ENCODE measurements around the gene ACKR3. TPM values are rescaled to one million over a fixed set of nuclear protein-coding genes. Genes with fewer than 3 reads are reported as not detected.

The ACKR3 gene
- total and polyA plus RNA-seq, 3 donors from 2014 or later, result 22.8 to 52.8 (median 35.5) TPM

DNA sequence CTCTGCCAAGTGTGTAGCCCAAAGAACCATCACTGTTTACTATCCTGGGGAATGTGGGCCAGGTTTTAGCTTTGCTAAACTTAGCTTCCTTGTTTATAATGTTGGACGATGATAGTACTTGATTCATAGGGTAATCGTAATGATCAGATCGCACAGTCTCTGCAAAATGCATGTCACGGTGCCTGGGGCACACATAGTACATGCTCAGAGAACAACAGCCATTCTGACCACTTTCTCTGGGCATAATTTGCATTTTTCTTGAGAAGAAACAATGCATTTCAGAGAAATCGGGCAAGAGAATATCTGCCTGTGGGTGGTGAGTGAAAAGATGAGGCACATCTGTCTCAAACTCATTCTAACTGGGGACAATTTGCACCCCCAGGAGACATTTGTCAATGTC is 16.3 kb downstream of the ACKR3 start:
- no peaks in the 10 kb centered on the region for H3K9me3 ChIP-seq
- H3K4me1 ChIP-seq, result no peaks in the 10 kb centered on the region
- H3K27ac ChIP-seq, result no peak overlapping the region
- H3K36me3 ChIP-seq (ENCODE audit: low read depth, missing control alignments), result no peaks in the 10 kb centered on the region
- TF ChIP-seq CTCF (IDR thresholded peaks at IDR 0.05) (no peak), POLR2A (IDR thresholded peaks at IDR 0.05) (no peak)
- no peak for DNase-seq
- H3K27me3 ChIP-seq, result no peaks in the 10 kb centered on the region
- 95 to 98% methylated on average over 5 of the region's 5 CpGs for WGBS, 2 donors
- no peak overlapping the region for H3K4me3 ChIP-seq
- intact Hi-C loops (cut with DNase I; ENCODE audit: low total_unique reads), result no loop called here

GRCh38 chr2:236587861-236588815 is 18.5 kb downstream of the ACKR3 start:
- no peak for TF ChIP-seq POLR2A (IDR thresholded peaks at IDR 0.05)
- no peak for TF ChIP-seq CTCF (IDR thresholded peaks at IDR 0.05)
- intact Hi-C loops (cut with DNase I; ENCODE audit: low total_unique reads), result no loop called here
- no peaks in the 10 kb centered on the region for H3K4me1 ChIP-seq
- H3K4me3 ChIP-seq, result no peak overlapping the region
- H3K27me3 ChIP-seq, result no peaks in the 10 kb centered on the region
- 94 to 95% methylated on average over 32 of the region's 32 CpGs for WGBS, 2 donors
- no peak for DNase-seq
- no peaks in the 10 kb centered on the region for H3K9me3 ChIP-seq
- H3K27ac ChIP-seq, result no peak overlapping the region
- H3K36me3 ChIP-seq (ENCODE audit: low read depth, missing control alignments), result no peaks in the 10 kb centered on the region

- intact Hi-C loops (cut with DNase I; ENCODE audit: low total_unique reads), result no loop called here
- H3K4me3 ChIP-seq, result no peak overlapping the region
- WGBS, 2 donors, result 84 to 90% methylated on average over 15 of the region's 15 CpGs
- TF ChIP-seq POLR2A (IDR thresholded peaks at IDR 0.05), result no peak
- TF ChIP-seq CTCF (IDR thresholded peaks at IDR 0.05), result no peak
- no peaks in the 10 kb centered on the region for H3K36me3 ChIP-seq (ENCODE audit: low read depth, missing control alignments)
- no peak for DNase-seq
- H3K27ac ChIP-seq, result no peak overlapping the region
- H3K4me1 ChIP-seq, result no peaks in the 10 kb centered on the region
- no peaks in the 10 kb centered on the region for H3K27me3 ChIP-seq
- H3K9me3 ChIP-seq, result no peaks in the 10 kb centered on the region
These were observed 19.4 kb downstream of the ACKR3 start for GRCh38 chr2:236588932-236589592.

DNA sequence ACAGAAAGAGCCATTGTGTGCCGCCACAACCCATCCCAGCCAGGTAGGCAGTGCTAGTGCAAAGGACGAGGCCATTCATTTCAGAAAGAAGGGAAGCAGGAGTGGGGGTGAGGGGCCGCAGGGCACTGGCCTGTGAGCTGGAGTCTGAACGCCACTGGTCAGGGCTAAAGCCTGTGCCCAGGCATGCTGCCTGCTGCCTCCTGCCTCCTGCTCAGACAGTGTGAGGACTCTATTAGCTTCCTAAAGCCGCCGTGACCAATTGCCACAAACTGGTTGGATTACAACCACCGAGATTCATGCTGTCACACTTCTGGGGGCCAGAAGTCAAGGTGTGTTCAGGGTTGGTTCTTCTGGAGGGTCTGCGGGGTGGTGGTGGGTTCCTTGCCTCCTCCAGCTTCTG is 21.2 kb downstream of the ACKR3 start:
- Histone ChIP-seq H3K9me3 (no peaks in the 10 kb centered on the region), H3K27ac (no peak overlapping the region), H3K27me3 (no peaks in the 10 kb centered on the region), H3K36me3 (ENCODE audit: low read depth, missing control alignments) (no peaks in the 10 kb centered on the region), H3K4me3 (no peak overlapping the region), H3K4me1 (no peaks in the 10 kb centered on the region)
- intact Hi-C loops (cut with DNase I; ENCODE audit: low total_unique reads), result no loop called here
- DNase-seq, result no peak
- TF ChIP-seq CTCF (IDR thresholded peaks at IDR 0.05) (no peak), POLR2A (IDR thresholded peaks at IDR 0.05) (no peak)
- WGBS, 2 donors, result 94 to 95% methylated on average over 8 of the region's 8 CpGs

Measured in testis (tissue), 3 donors.